NCI-H510A (cell line): ENCODE data around the gene LRRC31.
A peak's percentile ranks its signal among the peaks of the same experiment; 100 is the strongest.

Experiments used
- DNase-seq: peaks from one replicate; lab custom pipeline; 2025; lab: John Stamatoyannopoulos, UW

Gene LRRC31

GRCh38 chr3:169869484-169870220 is at the start of gene LRRC31:
Gene LRRC31 (minus strand): TSS chr3:169869935. CDS start chr3:169869807, 128 bp downstream.
- peak; percentile 4 for DNase-seq

GRCh38 chr3:169914321-169914720 is 44.6 kb upstream of the LRRC31 start:
- DNase-seq: no peak

- no peak for DNase-seq
These were observed 43.6 kb upstream of the LRRC31 start for GRCh38 chr3:169913323-169913722.

- DNase-seq: no peak
These were observed 41.5 kb upstream of the LRRC31 start, which contains the start of gene SAMD7 for GRCh38 chr3:169911272-169911671. Gene SAMD7 (plus strand): TSS chr3:169911572. CDS start chr3:169919499, 7,927 bp downstream.

- DNase-seq: no peak
These were observed 38.2 kb upstream of the LRRC31 start for GRCh38 chr3:169907944-169908343.

GRCh38 chr3:169907476-169907875 is 37.7 kb upstream of the LRRC31 start:
- DNase-seq: no peak

GRCh38 chr3:169905404-169905803 is 35.7 kb upstream of the LRRC31 start:
- DNase-seq: no peak

GRCh38 chr3:169901453-169901852 is 31.7 kb upstream of the LRRC31 start:
- DNase-seq: no peak

GRCh38 chr3:169897284-169897683 is 27.5 kb upstream of the LRRC31 start:
- no peak for DNase-seq

- DNase-seq: no peak
These were observed 25.3 kb upstream of the LRRC31 start for GRCh38 chr3:169895072-169895471.

- DNase-seq: no peak
These were observed 24.4 kb upstream of the LRRC31 start for GRCh38 chr3:169894110-169894509.

- no peak for DNase-seq
These were observed 22.2 kb upstream of the LRRC31 start for GRCh38 chr3:169891886-169892285.

GRCh38 chr3:169886671-169887070 is 16.9 kb upstream of the LRRC31 start:
- DNase-seq: no peak

GRCh38 chr3:169880576-169881250 is 11.0 kb upstream of the LRRC31 start:
- no peak for DNase-seq

- no peak for DNase-seq
These were observed 10.3 kb upstream of the LRRC31 start for GRCh38 chr3:169879845-169880575.

- DNase-seq: no peak
These were observed 9.3 kb upstream of the LRRC31 start for GRCh38 chr3:169879013-169879557.

- DNase-seq: no peak
These were observed 1.6 kb upstream of the LRRC31 start for GRCh38 chr3:169871129-169871886.

- no peak for DNase-seq
These were observed 1.4 kb downstream of the LRRC31 start for GRCh38 chr3:169868369-169868768.

- no peak for DNase-seq
These were observed 2.0 kb downstream of the LRRC31 start for GRCh38 chr3:169867584-169868210.

GRCh38 chr3:169865176-169865767 is 4.5 kb downstream of the LRRC31 start:
- no peak for DNase-seq

GRCh38 chr3:169864270-169864669 is 5.5 kb downstream of the LRRC31 start:
- DNase-seq: no peak
